C4-2B (cell line): ENCODE data around the gene SNAPC2.

Source experiments
- H3K27ac ChIP-seq: fragments of 450-650 bp; 2 replicates; pipeline ENCODE4 v1.5.1; 2017
- ZFX ChIP-seq: fragments of 450-650 bp; IDR thresholded peaks from 2 replicates; pipeline ENCODE4 v1.6.1; 2017
- TF ChIP-seq, protein P1 (sequence below): fragments of 450-650 bp; conservative IDR thresholded peaks from 2 replicates; pipeline ENCODE4 v1.5.1; 2017; ENCODE audit warnings: mild to moderate bottlenecking

Gene SNAPC2

DNA sequence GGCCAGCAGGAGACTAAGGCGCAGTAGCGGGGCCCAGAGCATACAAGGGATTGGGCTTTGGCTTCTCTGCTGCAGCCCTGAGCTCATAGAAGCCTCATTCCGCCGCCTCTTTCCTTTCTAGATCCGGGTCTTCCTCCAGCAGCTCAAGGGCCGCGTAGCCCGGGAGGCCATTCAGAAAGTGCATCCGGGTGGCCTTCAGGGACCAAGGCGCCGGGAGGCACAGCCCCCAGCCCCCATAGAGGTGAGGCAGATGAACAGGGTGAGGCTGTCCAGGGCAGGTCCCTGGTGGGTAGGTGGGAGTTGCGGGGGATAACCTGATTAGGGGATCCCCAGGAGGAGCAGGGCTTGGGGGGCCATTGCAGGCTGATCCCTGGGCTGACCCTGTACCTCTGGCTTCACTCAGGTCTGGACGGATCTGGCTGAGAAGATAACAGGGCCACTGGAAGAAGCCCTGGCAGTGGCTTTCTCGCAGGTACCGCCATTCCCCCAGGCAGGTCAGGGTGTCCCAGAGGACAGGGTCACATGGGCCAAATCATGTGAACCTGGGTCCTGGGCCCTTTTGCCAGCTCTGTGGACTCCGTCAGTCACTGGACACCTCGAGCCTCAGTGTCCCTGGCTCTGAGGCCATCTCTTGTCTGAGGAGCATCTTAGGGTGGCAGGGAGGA is 1.3 kb downstream of the SNAPC2 start:
- TF ChIP-seq, protein P1, sequence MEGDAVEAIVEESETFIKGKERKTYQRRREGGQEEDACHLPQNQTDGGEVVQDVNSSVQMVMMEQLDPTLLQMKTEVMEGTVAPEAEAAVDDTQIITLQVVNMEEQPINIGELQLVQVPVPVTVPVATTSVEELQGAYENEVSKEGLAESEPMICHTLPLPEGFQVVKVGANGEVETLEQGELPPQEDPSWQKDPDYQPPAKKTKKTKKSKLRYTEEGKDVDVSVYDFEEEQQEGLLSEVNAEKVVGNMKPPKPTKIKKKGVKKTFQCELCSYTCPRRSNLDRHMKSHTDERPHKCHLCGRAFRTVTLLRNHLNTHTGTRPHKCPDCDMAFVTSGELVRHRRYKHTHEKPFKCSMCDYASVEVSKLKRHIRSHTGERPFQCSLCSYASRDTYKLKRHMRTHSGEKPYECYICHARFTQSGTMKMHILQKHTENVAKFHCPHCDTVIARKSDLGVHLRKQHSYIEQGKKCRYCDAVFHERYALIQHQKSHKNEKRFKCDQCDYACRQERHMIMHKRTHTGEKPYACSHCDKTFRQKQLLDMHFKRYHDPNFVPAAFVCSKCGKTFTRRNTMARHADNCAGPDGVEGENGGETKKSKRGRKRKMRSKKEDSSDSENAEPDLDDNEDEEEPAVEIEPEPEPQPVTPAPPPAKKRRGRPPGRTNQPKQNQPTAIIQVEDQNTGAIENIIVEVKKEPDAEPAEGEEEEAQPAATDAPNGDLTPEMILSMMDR = no peak
- no peak for TF ChIP-seq ZFX
- H3K27ac ChIP-seq = peak overlapping the region; percentile 83

DNA sequence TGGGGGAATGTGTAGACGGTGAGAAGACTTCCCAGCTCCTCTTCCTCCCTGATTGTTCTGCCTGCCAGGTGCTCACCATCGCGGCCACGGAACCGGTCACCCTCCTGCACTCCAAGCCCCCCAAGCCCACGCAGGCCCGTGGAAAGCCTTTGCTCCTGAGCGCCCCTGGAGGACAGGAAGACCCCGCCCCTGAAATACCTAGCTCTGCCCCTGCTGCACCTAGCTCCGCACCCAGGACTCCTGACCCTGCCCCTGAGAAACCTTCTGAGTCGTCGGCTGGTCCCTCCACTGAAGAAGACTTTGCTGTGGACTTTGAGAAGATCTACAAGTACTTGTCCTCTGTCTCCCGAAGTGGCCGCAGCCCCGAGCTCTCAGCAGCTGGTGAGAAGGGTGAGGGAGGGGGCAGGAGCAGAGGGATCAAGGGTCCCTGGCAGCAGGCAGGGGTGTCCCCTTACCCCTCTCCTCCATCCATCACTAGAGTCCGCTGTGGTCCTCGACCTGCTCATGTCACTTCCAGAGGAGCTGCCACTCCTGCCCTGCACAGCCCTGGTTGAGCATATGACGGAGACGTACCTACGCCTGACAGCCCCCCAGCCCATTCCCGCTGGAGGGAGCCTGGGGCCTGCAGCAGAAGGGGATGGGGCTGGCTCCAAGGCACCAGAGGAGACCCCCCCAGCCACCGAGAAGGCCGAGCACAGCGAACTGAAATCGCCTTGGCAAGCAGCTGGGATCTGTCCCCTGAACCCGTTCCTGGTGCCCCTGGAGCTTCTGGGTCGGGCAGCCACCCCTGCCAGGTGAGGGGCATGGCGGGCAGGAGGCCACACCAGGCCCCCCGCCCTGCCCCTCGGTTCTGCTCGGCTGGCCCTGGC is 2.1 kb downstream of the SNAPC2 start:
- TF ChIP-seq, protein P1 = no peak
- no peak for TF ChIP-seq ZFX

DNA sequence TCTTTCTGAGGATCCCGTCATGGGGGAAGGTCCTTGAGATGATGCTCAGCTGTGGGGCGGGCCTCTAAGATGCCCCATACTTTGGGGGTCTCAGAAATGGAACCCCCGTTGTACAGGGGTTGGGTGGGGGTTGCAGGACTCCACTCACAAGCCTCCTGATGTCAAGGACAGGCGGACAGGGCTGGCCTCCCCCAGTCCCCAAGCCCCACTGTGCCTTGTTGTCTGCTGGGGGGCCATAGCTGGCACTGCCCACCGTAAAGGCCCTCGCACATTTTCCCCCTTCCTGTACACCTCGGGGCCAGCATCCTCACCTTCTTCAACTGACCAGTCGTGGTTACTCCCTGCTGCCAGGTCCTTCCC is 2.7 kb downstream of the SNAPC2 start:
- TF ChIP-seq, protein P1 = no peak
- TF ChIP-seq ZFX = no peak
- H3K27ac ChIP-seq = no peak overlapping the region; the same call in 1 of the 2 replicates

More for the DNA sequence above, 2.1 kb downstream of the SNAPC2 start:
- peak overlapping the region; percentile 83 for H3K27ac ChIP-seq

DNA sequence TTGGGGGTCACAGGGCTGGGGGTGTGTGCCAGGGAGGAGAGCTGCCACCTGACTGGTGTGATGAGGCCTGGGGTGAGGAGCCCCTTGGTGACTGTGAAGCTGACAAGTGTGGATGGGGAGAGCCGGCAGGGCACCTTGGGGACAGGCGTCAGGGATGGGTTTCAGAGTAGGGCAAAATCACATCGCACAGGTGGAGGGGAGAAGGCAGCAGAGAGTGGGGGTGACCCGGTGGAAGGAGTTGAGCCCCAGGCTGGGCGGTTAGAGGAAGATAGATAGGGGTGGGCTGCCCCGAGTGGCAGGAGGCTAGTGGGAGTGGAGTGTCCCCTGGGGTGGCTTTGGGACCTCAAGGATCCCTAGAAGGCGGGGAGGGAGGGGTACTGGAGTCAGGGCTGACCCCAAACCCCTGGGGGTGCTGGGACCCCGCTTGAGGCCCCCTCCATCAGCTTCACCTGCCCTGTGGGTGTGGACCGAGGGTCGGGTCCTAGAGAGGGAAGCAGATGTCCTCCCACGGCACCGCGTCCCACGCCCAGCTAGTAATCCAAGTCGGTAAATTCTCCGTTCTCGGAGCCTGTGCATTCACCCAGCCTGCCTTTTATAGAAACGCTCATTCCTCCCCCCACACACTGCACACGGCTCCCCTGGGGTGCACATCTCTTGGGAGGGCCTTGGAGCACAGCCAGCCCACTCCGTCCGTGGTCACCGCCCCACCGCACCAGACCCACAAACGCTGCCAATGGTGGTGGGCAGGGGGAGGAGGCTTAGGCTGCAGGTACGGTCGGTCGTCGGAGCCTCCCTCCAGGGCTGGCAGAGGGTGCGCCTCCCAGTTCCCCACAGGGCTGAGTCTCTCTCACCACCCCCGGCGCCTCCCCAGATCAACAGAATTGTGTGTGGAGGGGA is 3.4 kb downstream of the SNAPC2 start:
- H3K27ac ChIP-seq = no peak overlapping the region
- TF ChIP-seq, protein P1 = no peak
- no peak for TF ChIP-seq ZFX

DNA sequence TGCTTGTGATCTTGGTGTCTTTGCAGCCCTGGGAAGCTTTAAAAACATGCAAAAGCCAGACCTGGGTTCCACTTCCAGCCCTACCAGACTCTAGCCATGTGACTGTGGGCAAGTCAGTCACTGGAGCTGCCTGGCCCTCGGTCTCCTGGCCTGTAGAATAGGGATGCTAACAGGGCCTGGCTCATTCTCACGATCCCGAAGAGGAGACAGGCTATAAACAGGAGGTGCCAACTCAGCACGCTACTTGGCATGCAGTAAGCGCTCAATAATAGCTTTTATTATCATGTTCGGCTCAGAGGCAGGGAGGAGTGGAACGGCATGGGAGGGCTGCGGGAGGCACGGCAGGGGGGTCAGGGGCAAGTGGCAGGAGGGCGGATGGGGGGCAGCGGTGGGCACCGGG is 4.1 kb downstream of the SNAPC2 start:
- TF ChIP-seq, protein P1 = no peak
- TF ChIP-seq ZFX = no peak
- no peak overlapping the region; the same call in 1 of the 2 replicates for H3K27ac ChIP-seq

DNA sequence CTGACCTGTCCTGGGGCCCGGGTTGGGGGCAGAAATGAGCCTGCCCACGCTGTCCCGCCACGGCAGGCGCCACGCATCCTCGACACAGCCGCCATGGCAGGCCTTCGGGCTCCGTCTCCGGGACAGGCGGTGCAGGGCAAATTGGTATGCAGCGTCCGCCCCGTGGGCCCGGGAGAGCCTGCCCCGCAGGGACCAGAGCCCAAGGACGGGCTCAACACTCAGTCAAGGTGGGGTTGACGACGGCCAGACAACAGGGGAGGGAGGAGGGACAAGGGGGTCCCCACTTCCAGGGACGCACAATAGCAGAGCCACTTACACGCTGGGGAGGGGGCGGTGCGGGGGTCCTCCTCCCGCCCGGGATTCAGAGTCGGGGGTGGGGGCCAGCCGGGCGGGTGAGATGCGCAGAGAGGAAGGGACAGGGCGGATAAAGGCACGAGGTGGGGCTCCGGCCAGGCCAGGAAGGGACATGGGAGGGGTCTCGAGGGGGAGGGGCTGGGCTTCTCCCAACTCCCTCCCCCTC is 4.6 kb downstream of the SNAPC2 start:
- TF ChIP-seq, protein P1 = no peak
- no peak for TF ChIP-seq ZFX
- peak overlapping the region; percentile 66 for H3K27ac ChIP-seq
